ENCODE data around the gene GAK.

GAK gene

GRCh38 chr4:906339-907102, 25.6 kb downstream of the GAK start:
- DNase-seq (ENCODE audit: low read depth): no peak
- TF ChIP-seq, protein P1, sequence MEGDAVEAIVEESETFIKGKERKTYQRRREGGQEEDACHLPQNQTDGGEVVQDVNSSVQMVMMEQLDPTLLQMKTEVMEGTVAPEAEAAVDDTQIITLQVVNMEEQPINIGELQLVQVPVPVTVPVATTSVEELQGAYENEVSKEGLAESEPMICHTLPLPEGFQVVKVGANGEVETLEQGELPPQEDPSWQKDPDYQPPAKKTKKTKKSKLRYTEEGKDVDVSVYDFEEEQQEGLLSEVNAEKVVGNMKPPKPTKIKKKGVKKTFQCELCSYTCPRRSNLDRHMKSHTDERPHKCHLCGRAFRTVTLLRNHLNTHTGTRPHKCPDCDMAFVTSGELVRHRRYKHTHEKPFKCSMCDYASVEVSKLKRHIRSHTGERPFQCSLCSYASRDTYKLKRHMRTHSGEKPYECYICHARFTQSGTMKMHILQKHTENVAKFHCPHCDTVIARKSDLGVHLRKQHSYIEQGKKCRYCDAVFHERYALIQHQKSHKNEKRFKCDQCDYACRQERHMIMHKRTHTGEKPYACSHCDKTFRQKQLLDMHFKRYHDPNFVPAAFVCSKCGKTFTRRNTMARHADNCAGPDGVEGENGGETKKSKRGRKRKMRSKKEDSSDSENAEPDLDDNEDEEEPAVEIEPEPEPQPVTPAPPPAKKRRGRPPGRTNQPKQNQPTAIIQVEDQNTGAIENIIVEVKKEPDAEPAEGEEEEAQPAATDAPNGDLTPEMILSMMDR (conservative IDR thresholded peaks at IDR 0.05; ENCODE audit: control insufficient read depth, insufficient read depth, low read depth, low read length): no peak
- no peak overlapping the region for H3K4me3 ChIP-seq (ENCODE audit: control insufficient read depth, low read depth, low read length)

DNA sequence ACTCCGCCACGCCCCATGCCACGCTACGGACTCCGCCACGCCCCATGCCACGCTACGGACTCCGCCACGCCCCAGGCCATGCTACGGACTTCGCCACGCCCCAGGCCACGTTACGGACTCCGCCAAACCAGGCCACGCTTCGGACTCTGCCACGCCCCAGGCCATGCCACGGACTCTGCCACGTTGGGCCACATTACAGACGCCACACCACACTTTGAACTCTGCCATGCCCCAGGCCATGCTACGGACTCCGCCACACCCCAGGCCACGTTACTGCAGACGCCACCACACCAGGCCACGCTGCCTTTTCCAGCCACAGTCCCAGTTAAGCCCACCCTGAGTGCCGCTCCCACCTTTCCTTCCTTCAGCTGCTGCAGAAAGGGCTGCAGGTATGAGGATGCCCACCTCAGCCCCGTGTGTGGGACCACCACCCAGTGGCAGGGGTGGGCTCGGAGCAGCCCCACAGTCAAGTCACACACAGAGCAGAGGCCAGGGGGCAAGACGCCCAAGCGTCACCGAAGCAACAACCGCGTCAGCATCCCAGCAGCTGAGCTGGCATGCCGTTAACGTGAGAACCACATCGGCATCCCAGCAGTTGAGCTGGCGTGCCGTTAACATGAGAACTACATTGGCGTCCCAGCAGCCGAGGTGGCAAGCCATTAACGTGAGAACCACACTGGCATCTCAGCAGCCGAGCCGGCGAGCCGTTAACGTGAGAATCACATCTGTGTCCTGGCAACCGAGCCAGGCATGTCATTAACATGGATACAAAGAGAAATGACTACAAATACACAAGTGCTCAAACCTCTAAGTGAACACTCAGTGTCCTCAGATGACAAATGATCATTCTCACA, 26.4 kb downstream of the GAK start:
- no peak for DNase-seq (ENCODE audit: low read depth)
- H3K4me3 ChIP-seq (ENCODE audit: control insufficient read depth, low read depth, low read length): no peak overlapping the region
- TF ChIP-seq, protein P1 (conservative IDR thresholded peaks at IDR 0.05; ENCODE audit: control insufficient read depth, insufficient read depth, low read depth, low read length): no peak

DNA sequence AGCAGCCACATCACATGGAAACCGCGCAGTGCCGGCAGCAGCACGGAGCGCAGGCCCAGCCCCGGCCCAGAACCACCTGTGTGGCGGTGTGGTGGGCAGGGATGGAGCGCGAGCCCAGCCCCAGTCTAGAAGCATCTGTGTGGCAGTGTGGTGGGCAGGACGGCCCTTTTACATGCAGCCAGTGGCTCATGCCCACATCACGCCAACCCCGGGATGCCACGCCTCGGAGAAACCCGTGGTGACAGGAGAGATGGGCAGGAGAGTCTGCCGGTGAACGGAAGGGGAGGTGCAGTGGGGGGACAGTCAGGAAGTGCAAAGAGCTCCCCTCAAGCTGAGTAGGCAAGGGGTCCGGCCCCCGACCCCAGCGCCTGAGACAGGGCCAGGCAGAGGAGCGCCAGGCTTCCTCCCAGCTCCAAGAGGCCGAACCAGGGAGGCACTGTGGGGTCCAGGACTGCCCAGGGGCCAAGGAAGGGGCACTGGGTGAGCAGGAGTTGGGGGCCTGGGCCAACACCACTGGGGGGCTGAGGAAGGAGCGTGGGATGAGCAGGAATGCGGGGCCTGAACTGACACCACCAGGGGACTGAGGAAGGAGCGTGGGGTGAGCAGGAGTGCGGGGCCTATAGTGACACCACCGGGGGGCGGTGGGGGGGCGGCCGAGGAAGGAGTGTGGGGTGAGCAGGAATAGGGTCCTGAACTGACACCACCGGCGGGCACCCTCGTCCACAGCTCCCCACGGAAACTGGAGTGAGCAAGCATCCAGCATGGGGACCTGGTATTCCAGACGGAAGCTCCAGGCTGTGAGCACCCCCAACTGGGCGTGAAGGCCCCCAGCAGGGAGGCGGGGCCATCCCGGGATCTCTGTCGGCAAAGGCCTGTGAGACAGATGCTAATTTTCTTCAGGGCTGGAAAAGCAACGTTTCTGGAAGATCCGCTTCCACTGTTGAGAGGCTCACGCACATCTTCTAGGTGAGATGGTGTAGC, 28.8 kb downstream of the GAK start:
- DNase-seq (ENCODE audit: low read depth): no peak
- TF ChIP-seq, protein P1 (conservative IDR thresholded peaks at IDR 0.05; ENCODE audit: control insufficient read depth, insufficient read depth, low read depth, low read length): no peak
- H3K4me3 ChIP-seq (ENCODE audit: control insufficient read depth, low read depth, low read length): no peak overlapping the region

DNA sequence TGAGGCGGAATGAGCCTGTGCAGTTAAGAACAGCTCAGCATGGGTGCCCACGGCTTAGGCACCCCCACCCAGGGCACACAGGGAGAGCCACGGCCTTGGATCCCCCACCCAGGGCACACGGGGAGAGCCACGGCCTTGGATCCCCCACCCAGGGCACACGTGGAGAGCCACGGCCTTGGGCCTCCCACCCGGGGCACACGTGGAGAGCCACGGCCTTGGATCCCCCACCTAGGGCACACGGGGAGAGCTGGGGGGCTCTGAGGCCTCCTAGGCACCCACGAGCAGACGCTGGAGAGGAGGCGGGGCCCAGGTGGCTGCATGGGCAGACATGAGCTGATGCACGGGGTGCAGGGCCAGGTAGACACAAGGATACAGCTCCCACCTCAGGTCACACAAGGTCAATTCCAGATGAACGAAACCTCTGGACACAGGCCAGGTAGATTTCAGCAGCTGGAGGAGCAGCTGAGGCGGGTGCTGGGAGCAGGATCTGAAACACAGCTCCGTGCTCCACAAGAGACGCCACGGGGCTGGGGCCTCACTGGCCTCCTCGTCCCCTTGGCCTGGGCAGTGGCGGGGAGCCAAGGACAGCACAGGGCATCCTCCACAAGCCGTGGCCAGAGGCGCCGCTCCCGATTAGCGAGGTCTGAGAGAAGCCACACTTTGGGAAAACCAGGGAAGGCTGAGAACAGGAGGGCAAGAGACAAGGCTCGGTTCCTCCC, 30.8 kb downstream of the GAK start:
- TF ChIP-seq, protein P1 (conservative IDR thresholded peaks at IDR 0.05; ENCODE audit: control insufficient read depth, insufficient read depth, low read depth, low read length): no peak
- DNase-seq (ENCODE audit: low read depth): no peak
- no peak overlapping the region for H3K4me3 ChIP-seq (ENCODE audit: control insufficient read depth, low read depth, low read length)

DNA sequence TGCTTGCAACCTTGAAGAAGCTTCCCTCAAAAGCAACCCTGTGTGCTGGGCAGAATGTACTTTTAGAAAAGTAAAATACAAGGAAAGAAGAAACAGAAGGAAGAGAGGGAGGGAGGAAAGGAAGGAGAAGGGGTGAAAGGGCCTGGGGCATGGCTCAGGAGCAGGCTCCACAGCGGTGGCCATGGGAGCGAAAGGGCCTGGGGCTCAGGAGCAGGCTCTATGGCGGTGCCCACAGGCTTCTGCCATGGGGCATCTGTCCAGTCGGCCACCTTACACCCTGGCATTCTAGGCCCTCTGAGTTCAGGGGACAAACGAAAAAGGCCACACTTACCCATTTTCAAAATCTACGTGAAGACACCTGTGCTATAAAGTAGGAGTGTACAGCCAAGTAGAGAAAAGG, 31.4 kb downstream of the GAK start:
- no peak for DNase-seq (ENCODE audit: low read depth)
- TF ChIP-seq, protein P1 (conservative IDR thresholded peaks at IDR 0.05; ENCODE audit: control insufficient read depth, insufficient read depth, low read depth, low read length): no peak
- no peak overlapping the region for H3K4me3 ChIP-seq (ENCODE audit: control insufficient read depth, low read depth, low read length)
